Cardiac muscle cell (in vitro differentiated cells and primary cell): ENCODE results near the gene EYA3. TPM values are rescaled to one million over a fixed set of nuclear protein-coding genes. Genes with fewer than 3 reads are reported as not detected.
"Not testable (repeated sequence)": the region's sequence is repeated elsewhere in the genome, so short reads cannot be mapped to it uniquely, and the experiment has no call there.

ENCODE experiments used
- DNase-seq, 2 donors: peaks; one replicate each; pipeline versions ENCODE4 v3.0.0 to v3.0.0-alpha.2; 2010 to 2017; ENCODE audit warnings: low read depth in 1 of 2, low spot score in 1 of 2
- H3K27ac ChIP-seq: fragments of 200-600 bp; sonication (generic); 2 replicates; pipeline ENCODE4 v1.5.1; 2016
- H3K27me3 ChIP-seq: fragments of 200-600 bp; sonication (generic); 2 replicates; pipeline ENCODE4 v1.6.0; 2016; ENCODE audit warnings: control low read depth
- H3K36me3 ChIP-seq: fragments of 200-600 bp; sonication (generic); 2 replicates; pipeline ENCODE4 v1.5.1; 2016; ENCODE audit warnings: control low read depth
- H3K4me1 ChIP-seq: fragments of 200-600 bp; sonication (generic); 2 replicates; pipeline ENCODE4 v1.8.1; 2017; ENCODE audit warnings: low read depth, mild to moderate bottlenecking, mixed run types
- H3K4me3 ChIP-seq: fragments of 200-600 bp; sonication (generic); 2 replicates; pipeline ENCODE4 v1.5.1; 2016; ENCODE audit warnings: mild to moderate bottlenecking
- H3K9me3 ChIP-seq: fragments of 200-600 bp; sonication (generic); 2 replicates; pipeline ENCODE4 v1.5.1; 2017; ENCODE audit warnings: low read depth, mild to moderate bottlenecking, control low read depth
- polyA plus RNA-seq: library from polyadenylated mRNA; unstranded; fragments of >200 nt; fragmentation: Nextera tagmentation; extraction: Ambion mirVana; gene quantifications from 2 replicates; pipeline ENCODE4 v1.2.1, GENCODE V29; 2016
- total RNA-seq: library from RNA; depleted of rRNA; stranded (reverse); fragments of >200 nt; gene quantifications from 2 replicates; pipeline ENCODE4 v1.2.3, GENCODE V29; 2016
- TF ChIP-seq, protein P1 (sequence below): IDR thresholded peaks from 2 replicates; pipeline ENCODE4 v1.5.1; 2012; ENCODE audit warnings: low read depth, mild to moderate bottlenecking, low read length

The EYA3 gene
- total and polyA plus RNA-seq, 2 experiments from 2014 or later, result 15.6 to 21.7 TPM

DNA sequence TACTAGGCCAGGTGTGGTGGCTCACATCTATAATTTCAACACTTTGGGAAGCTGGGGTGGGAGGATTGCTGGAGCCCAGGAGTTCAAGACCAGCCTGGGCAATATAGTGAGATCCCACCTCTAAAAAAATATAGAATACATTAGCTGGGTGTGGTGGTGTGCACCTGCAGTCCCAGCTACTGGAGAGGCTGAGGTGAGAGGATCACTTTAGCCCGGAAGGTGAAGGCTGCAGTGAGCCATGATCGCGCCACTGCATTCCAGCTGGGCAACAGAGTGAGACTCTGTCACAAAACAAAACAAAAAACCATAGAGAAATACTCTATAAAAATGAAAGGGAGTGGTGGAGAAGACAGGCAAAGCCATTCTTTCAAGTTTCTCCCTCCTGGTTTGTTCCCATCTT is 62.1 kb downstream of the EYA3 start:
- no peak for DNase-seq
- Histone ChIP-seq H3K4me3 (no peak overlapping the region), H3K36me3 (no peaks in the 10 kb centered on the region), H3K9me3 (no peaks in the 10 kb centered on the region), H3K27ac (no peak overlapping the region), H3K27me3 (no peaks in the 10 kb centered on the region), H3K4me1 (peaks cover 11% of the 10 kb centered on the region)
- TF ChIP-seq, protein P1, sequence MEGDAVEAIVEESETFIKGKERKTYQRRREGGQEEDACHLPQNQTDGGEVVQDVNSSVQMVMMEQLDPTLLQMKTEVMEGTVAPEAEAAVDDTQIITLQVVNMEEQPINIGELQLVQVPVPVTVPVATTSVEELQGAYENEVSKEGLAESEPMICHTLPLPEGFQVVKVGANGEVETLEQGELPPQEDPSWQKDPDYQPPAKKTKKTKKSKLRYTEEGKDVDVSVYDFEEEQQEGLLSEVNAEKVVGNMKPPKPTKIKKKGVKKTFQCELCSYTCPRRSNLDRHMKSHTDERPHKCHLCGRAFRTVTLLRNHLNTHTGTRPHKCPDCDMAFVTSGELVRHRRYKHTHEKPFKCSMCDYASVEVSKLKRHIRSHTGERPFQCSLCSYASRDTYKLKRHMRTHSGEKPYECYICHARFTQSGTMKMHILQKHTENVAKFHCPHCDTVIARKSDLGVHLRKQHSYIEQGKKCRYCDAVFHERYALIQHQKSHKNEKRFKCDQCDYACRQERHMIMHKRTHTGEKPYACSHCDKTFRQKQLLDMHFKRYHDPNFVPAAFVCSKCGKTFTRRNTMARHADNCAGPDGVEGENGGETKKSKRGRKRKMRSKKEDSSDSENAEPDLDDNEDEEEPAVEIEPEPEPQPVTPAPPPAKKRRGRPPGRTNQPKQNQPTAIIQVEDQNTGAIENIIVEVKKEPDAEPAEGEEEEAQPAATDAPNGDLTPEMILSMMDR, result no peak

DNA sequence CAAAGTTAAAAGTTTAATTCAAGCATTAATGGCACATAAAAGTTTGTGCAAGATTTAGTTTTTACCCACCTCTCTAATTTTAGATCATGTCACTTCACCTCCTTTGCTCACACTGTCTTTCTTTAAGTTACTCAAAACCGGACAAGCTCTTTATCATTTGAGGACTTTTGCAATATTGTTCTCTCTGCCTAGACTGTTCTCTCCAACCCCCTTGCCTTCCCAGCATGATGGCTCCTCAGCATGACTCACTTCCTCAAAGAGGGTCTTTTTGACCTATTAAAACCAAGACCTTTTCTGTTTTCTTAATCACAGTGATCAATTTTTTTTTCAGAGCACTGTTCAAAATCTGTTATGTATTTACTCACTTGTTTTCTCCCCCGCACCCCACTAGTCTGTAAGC is 67.3 kb downstream of the EYA3 start:
- peak in 1 of 2 donors; percentile 45 for DNase-seq
- Histone ChIP-seq H3K27me3 (no peaks in the 10 kb centered on the region), H3K27ac (peak overlapping the region; percentile 73), H3K4me3 (no peak overlapping the region), H3K36me3 (peaks cover 4% of the 10 kb centered on the region), H3K4me1 (peaks cover 13% of the 10 kb centered on the region), H3K9me3 (no peaks in the 10 kb centered on the region)
- TF ChIP-seq, protein P1, result no peak

DNA sequence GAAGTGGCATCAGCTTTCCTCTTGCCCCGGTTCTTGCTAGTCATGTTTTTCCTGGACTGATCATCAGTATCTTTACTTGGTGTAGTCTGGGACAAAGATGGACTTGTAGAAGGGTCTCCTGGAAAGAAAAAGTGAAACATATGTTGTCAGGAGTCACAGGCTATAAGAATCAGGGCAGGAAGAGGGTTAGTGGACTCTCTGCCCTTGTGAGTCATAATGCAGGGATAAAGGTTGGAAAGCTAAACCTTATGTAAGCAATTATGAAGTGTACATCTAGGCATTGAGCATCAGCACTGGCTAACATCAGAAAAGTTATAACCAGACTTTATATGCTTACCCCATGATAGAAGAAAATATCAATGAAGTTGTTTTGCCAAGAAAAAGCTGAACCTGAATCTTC is 77.4 kb downstream of the EYA3 start:
- peaks cover 48% of the 10 kb centered on the region for H3K36me3 ChIP-seq
- DNase-seq, result no peak
- H3K4me3 ChIP-seq, result no peak overlapping the region
- no peaks in the 10 kb centered on the region for H3K9me3 ChIP-seq
- TF ChIP-seq, protein P1, result no peak
- H3K4me1 ChIP-seq, result no peaks in the 10 kb centered on the region
- no peaks in the 10 kb centered on the region for H3K27me3 ChIP-seq
- H3K27ac ChIP-seq, result no peak overlapping the region

DNA sequence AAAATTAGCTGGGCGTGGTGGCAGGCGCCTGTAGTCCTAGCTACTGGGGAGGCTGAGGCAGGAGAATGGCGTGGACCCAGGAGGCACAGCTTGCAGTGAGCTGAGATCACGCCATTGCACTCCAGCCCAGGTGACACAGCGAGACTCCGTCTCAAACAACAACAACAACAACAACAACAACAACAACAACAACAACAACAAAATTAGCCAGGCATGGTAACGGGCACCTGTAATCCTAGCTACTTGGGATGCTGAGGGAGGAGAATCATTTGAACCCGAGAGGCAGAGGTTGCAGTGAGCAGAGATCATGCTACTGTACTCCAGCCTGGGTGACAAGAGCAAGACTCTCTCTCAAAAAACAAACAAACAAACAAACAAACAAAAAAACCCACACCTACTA is 85.3 kb downstream of the EYA3 start:
- H3K27ac ChIP-seq, H3K27me3 ChIP-seq, H3K9me3 ChIP-seq, H3K4me3 ChIP-seq, H3K4me1 ChIP-seq, DNase-seq: not testable (repeated sequence)
- H3K36me3 ChIP-seq, result peaks cover 40% of the 10 kb centered on the region

DNA sequence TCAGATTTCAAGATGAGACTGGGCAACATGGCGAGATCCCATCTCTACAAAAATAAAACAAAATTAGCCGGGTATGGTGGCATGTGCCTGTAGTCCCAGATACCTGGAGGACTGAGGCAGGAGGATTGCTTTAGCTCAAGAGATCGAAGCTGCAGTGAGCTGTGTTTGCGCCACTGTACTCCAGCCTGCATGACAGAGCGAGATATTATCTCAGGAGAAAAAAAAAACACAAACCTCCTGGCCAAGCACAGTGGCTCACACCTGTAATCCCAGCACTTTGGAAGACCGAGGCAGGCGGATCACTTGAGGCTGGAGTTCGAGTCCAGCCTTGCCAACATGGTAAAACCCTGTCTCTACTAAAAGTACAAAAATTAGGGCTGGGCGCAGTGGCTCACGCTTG is 85.8 kb downstream of the EYA3 start:
- Histone ChIP-seq H3K9me3 (no peaks in the 10 kb centered on the region), H3K4me3 (no peak overlapping the region), H3K27ac (no peak overlapping the region), H3K36me3 (peaks cover 46% of the 10 kb centered on the region), H3K4me1 (no peaks in the 10 kb centered on the region), H3K27me3 (no peaks in the 10 kb centered on the region)
- DNase-seq, result no peak
- TF ChIP-seq, protein P1, result no peak

DNA sequence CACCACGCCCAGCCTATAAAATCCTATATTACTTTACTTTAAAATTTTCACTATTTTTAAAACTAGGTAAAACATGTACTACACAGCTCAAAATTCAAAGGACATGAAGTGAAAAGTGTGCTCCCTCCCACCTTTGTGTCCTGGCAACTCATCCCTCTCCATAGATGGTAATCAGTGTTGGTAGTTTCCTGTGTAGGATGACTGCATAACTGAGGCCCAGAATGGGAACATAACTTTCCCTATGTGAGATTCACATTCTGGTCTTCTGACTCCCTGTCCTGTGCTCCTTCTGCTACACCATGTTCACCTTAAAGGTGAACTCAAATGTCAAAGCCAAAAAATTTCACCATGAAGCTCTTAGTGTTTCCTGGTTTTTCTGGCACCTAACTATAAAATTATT is 89.4 kb downstream of the EYA3 start:
- peaks cover 50% of the 10 kb centered on the region for H3K36me3 ChIP-seq

DNA sequence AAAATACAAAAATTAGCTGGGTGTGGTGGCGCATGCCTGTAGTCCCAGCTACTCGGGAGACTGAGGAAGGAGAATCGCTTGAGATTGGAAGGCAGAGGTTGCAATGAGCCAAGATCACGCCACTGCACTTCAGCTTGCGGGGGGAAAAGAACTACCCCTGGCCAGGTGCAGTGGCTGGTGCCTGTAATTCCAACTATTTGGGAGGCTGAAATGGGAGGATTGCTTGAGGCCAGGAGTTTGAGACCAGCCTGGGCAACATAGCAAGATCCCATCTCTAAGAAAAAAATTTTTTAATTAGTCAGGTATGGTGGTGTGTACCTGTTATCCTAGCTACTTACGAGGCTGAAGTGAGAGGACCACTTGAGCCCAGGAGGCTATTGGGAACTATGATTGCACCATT is 93.9 kb downstream of the EYA3 start:
- Histone ChIP-seq H3K4me1 (peaks cover 39% of the 10 kb centered on the region), H3K36me3 (peaks cover 47% of the 10 kb centered on the region), H3K27ac (peak overlapping the region; percentile 88)
- not testable (repeated sequence) for H3K9me3 ChIP-seq, H3K27me3 ChIP-seq, DNase-seq, H3K4me3 ChIP-seq

More for the DNA sequence above, 89.4 kb downstream of the EYA3 start:
- TF ChIP-seq, protein P1, result no peak
- Histone ChIP-seq H3K4me1 (peaks cover 8% of the 10 kb centered on the region), H3K4me3 (no peak overlapping the region), H3K9me3 (no peaks in the 10 kb centered on the region), H3K27me3 (no peaks in the 10 kb centered on the region), H3K27ac (no peak overlapping the region)
- no peak for DNase-seq
